IPS-20b (cell line): ENCODE measurements around the gene LTC4S.
"Not testable (repeated sequence)": the region's sequence is repeated elsewhere in the genome, so short reads cannot be mapped to it uniquely, and the experiment has no call there.

Experiments used
- H3K27ac ChIP-seq: one replicate; pipeline ENCODE4 v1.5.1; 2013; ENCODE audit warnings: low read length
- H3K27me3 ChIP-seq: 2 replicates; pipeline ENCODE4 v1.6.1; 2013; ENCODE audit warnings: mild to moderate bottlenecking, low read length, inconsistent platforms; ENCODE audit not compliant: insufficient read depth
- H3K36me3 ChIP-seq: 2 replicates; pipeline ENCODE4 v1.6.1; 2013; ENCODE audit warnings: low read depth, mild to moderate bottlenecking, inconsistent platforms, low read length, moderate library complexity; ENCODE audit not compliant: insufficient read depth
- H3K4me1 ChIP-seq: 2 replicates; pipeline ENCODE4 v1.6.1; 2013; ENCODE audit warnings: mild to moderate bottlenecking, control low read depth, inconsistent platforms, low read length, moderate library complexity; ENCODE audit not compliant: insufficient read depth
- H3K4me3 ChIP-seq: 2 replicates; pipeline ENCODE4 v1.5.1; 2013; ENCODE audit warnings: mild to moderate bottlenecking, low read length, inconsistent platforms
- H3K9ac ChIP-seq: 2 replicates; pipeline ENCODE4 v1.6.1; 2013; ENCODE audit warnings: low read depth, mild to moderate bottlenecking, inconsistent platforms, low read length, moderate library complexity
- H3K9me3 ChIP-seq: 2 replicates; pipeline ENCODE4 v1.6.1; 2013; ENCODE audit warnings: mild to moderate bottlenecking, low read depth, low read length, inconsistent platforms; ENCODE audit not compliant: insufficient read depth

LTC4S gene

DNA sequence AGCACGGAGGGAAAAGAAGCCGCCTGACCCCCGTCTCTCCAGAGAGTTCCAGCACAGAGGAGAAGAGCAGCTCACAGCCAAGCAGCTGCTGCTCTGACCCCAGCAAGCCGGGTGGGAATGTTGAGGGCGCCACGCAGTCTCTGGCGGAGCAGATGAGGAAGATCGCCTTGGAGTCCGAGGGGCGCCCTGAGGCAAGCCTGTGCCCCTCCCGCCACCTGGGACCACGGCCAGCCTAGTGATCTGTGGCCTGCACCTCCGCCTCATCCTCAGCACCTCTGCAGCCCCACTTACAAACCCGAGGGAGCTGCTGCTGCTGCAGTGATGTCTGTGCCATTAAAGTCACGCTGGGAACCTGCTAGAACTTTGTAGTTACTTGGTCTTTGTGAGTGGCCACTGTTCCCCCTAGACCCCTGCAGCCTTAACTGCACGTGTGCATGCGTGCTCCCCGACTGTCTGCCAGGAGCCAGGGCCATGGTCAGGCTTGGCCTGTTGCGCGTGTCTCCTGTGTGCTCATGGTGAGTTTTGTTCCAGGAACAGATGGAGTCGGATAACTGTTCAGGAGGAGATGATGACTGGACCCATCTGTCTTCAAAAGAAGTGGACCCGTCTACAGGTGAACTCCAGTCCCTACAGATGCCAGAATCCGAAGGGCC lies 39.4 kb downstream of the LTC4S start:
- peaks cover 83% of the 10 kb centered on the region for H3K36me3 ChIP-seq

GRCh38 chr5:179833709-179834070 lies 39.9 kb downstream of the LTC4S start:
- no peak overlapping the region for H3K9ac ChIP-seq
- no peak overlapping the region for H3K4me3 ChIP-seq
- H3K9me3 ChIP-seq: no peaks in the 10 kb centered on the region
- no peaks in the 10 kb centered on the region for H3K27me3 ChIP-seq
- peaks cover 84% of the 10 kb centered on the region for H3K36me3 ChIP-seq
- peaks cover 6% of the 10 kb centered on the region; the same call in 1 of the 2 replicates for H3K4me1 ChIP-seq
- H3K27ac ChIP-seq: no peak overlapping the region

More for the DNA sequence above, 39.4 kb downstream of the LTC4S start:
- no peak overlapping the region for H3K9ac ChIP-seq
- H3K27me3 ChIP-seq: no peaks in the 10 kb centered on the region
- peaks cover 8% of the 10 kb centered on the region; the same call in 1 of the 2 replicates for H3K4me1 ChIP-seq
- no peak overlapping the region for H3K4me3 ChIP-seq
- no peaks in the 10 kb centered on the region for H3K9me3 ChIP-seq
- no peak overlapping the region for H3K27ac ChIP-seq

GRCh38 chr5:179834120-179834519 lies 40.3 kb downstream of the LTC4S start:
- Histone ChIP-seq H3K4me3 (no peak overlapping the region), H3K36me3 (peaks cover 82% of the 10 kb centered on the region)

GRCh38 chr5:179834871-179835270 lies 41.1 kb downstream of the LTC4S start:
- H3K36me3 ChIP-seq: peaks cover 82% of the 10 kb centered on the region
- not testable (repeated sequence) for H3K27ac ChIP-seq, H3K27me3 ChIP-seq, H3K4me1 ChIP-seq, H3K4me3 ChIP-seq, H3K9ac ChIP-seq, H3K9me3 ChIP-seq

More at GRCh38 chr5:179834120-179834519, 40.3 kb downstream of the LTC4S start:
- H3K27ac ChIP-seq: no peak overlapping the region
- H3K4me1 ChIP-seq: peaks cover 2% of the 10 kb centered on the region; the same call in 1 of the 2 replicates
- H3K27me3 ChIP-seq: no peaks in the 10 kb centered on the region
- H3K9me3 ChIP-seq: no peaks in the 10 kb centered on the region
- no peak overlapping the region for H3K9ac ChIP-seq

GRCh38 chr5:179836225-179837019 lies 42.6 kb downstream of the LTC4S start:
- Histone ChIP-seq H3K9me3 (no peaks in the 10 kb centered on the region), H3K4me3 (no peak overlapping the region), H3K27ac (no peak overlapping the region), H3K4me1 (no peaks in the 10 kb centered on the region), H3K9ac (no peak overlapping the region), H3K36me3 (peaks cover 70% of the 10 kb centered on the region), H3K27me3 (no peaks in the 10 kb centered on the region)

GRCh38 chr5:179837076-179838011 lies 43.6 kb downstream of the LTC4S start:
- no peak overlapping the region for H3K27ac ChIP-seq
- H3K36me3 ChIP-seq: peaks cover 70% of the 10 kb centered on the region
- H3K9me3 ChIP-seq: no peaks in the 10 kb centered on the region
- no peak overlapping the region for H3K9ac ChIP-seq
- H3K27me3 ChIP-seq: no peaks in the 10 kb centered on the region
- no peak overlapping the region for H3K4me3 ChIP-seq
- no peaks in the 10 kb centered on the region for H3K4me1 ChIP-seq

GRCh38 chr5:179839328-179840256 lies 45.8 kb downstream of the LTC4S start:
- Histone ChIP-seq H3K4me1 (no peaks in the 10 kb centered on the region), H3K9me3 (no peaks in the 10 kb centered on the region; the same call in 1 of the 2 replicates), H3K36me3 (peaks cover 54% of the 10 kb centered on the region), H3K27ac (no peak overlapping the region), H3K4me3 (no peak overlapping the region), H3K27me3 (no peaks in the 10 kb centered on the region), H3K9ac (no peak overlapping the region)

GRCh38 chr5:179840321-179840720 lies 46.5 kb downstream of the LTC4S start:
- Histone ChIP-seq H3K27me3 (no peaks in the 10 kb centered on the region), H3K4me3 (no peak overlapping the region), H3K4me1 (no peaks in the 10 kb centered on the region), H3K9me3 (peaks cover 4% of the 10 kb centered on the region; the same call in 1 of the 2 replicates), H3K27ac (no peak overlapping the region), H3K36me3 (peaks cover 59% of the 10 kb centered on the region), H3K9ac (no peak overlapping the region)

DNA sequence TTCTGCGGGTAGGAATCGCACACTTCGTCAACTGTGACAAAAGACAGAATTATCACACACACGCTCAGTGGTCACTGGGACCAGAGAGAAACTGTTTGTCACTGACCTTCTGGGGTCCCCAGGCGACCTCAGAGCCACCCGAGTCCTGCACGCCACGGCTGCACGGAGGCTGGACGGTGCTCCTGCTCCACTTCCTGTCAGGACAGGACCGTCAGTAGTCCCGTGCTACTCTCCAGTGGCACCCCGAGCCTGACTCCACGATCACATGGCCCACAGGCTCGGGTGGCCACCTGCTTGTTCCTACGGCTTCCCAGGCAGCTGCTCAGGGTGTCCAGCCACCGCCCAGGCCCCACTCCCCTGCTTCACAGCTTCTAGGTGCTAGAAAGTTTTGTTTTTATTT lies 47.0 kb downstream of the LTC4S start:
- no peaks in the 10 kb centered on the region for H3K4me1 ChIP-seq
- H3K9ac ChIP-seq: no peak overlapping the region
- no peaks in the 10 kb centered on the region for H3K27me3 ChIP-seq
- H3K36me3 ChIP-seq: peaks cover 59% of the 10 kb centered on the region
- H3K9me3 ChIP-seq: peaks cover 4% of the 10 kb centered on the region; the same call in 1 of the 2 replicates
- no peak overlapping the region for H3K27ac ChIP-seq
- no peak overlapping the region for H3K4me3 ChIP-seq

GRCh38 chr5:179841621-179842020 lies 47.8 kb downstream of the LTC4S start:
- peaks cover 58% of the 10 kb centered on the region for H3K36me3 ChIP-seq
- H3K27me3 ChIP-seq: no peaks in the 10 kb centered on the region
- no peak overlapping the region for H3K4me3 ChIP-seq
- H3K9me3 ChIP-seq: peaks cover 6% of the 10 kb centered on the region; the same call in 1 of the 2 replicates
- no peaks in the 10 kb centered on the region for H3K4me1 ChIP-seq
- no peak overlapping the region for H3K27ac ChIP-seq
- H3K9ac ChIP-seq: no peak overlapping the region
